GOT3 (cell line): ENCODE data around the gene TRMT6.

Experiments used
- DNase-seq: peaks from one replicate; lab custom pipeline; 2025; ENCODE audit warnings: mixed read lengths; lab: John Stamatoyannopoulos, UW

The TRMT6 gene, protein sequence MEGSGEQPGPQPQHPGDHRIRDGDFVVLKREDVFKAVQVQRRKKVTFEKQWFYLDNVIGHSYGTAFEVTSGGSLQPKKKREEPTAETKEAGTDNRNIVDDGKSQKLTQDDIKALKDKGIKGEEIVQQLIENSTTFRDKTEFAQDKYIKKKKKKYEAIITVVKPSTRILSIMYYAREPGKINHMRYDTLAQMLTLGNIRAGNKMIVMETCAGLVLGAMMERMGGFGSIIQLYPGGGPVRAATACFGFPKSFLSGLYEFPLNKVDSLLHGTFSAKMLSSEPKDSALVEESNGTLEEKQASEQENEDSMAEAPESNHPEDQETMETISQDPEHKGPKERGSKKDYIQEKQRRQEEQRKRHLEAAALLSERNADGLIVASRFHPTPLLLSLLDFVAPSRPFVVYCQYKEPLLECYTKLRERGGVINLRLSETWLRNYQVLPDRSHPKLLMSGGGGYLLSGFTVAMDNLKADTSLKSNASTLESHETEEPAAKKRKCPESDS

DNA sequence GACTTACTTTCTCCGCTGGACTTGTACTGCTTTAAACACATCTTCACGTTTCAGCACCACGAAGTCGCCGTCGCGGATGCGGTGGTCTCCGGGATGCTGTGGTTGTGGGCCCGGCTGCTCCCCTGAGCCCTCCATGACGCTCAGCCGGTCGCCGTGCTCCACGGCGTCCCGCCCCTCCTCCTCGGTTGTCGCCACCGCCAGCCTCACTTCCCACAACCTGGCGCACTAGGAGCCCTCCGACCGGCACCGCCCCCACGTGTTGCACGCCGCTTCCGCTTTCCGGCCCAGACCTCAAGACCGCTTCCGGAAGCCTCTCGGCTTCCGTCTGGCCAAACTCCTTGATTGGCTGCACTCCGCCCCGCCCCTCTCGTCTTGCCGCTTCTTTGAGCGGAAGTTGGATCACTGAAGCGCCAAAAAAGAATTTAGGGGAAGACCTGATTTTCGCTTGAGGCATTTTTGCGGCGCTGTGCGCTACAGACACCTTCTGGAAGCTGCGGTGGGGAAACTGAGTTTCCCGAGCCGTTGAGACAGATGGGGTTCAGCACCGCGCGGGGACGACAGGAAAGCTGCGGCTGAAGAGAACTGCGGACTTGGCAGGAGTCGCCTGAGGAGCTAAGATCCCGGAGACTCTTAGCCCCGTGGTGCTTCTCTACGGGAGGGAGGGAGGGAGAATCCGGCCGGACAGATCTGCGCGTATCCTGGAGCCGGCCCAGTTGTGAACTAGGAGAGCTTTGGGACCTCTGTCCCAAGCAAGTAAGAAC is at the start of gene TRMT6, which contains the start of gene MCM8:
Gene TRMT6 (minus strand): TSS at position 263 of the 761 bp plus-strand sequence. CDS start 128 bp downstream, at position 135.
Gene MCM8 (plus strand): TSS at position 382 of the 761 bp plus-strand sequence. CDS start 1,364 bp downstream, outside the sequence.
- DNase-seq: peak; percentile 87

DNA sequence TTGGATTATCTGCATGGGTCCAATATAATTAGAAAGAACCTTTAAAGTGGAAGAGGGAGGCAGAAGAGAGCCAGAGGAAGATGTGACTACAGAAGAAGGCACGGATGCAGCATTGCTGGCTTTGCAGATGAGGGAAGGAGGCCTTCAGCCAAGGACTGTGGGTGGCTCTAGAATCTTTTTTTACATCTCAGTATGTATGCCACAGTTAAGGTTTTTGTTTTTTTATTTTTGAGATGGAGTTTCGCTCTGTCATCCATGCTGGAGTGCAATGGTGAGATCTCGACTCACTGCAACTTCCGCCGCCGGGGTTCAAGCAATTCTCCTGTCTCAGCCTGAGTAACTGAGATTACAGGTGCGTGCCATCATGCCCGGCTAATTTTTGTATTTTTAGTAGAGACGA is 49.5 kb upstream of the TRMT6 start:
- no peak for DNase-seq

DNA sequence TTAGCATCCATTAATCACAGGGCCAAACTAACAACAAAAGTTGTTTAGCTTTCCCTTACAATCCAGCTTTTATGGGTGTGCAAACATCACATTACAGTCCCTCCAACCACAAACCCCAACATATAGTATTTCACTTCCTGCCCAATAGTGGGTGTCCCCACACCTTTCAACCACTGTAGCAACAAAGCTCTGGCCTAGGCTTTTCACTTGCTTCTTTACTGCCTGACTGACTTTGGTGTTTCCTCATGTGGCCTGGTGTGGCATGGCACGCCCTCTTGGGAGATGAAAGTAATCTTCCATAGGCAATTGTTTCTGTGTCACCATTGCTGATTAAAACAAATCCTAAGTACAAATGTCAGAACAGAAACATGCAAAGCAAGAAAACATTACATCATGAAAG is 46.4 kb upstream of the TRMT6 start:
- no peak for DNase-seq

DNA sequence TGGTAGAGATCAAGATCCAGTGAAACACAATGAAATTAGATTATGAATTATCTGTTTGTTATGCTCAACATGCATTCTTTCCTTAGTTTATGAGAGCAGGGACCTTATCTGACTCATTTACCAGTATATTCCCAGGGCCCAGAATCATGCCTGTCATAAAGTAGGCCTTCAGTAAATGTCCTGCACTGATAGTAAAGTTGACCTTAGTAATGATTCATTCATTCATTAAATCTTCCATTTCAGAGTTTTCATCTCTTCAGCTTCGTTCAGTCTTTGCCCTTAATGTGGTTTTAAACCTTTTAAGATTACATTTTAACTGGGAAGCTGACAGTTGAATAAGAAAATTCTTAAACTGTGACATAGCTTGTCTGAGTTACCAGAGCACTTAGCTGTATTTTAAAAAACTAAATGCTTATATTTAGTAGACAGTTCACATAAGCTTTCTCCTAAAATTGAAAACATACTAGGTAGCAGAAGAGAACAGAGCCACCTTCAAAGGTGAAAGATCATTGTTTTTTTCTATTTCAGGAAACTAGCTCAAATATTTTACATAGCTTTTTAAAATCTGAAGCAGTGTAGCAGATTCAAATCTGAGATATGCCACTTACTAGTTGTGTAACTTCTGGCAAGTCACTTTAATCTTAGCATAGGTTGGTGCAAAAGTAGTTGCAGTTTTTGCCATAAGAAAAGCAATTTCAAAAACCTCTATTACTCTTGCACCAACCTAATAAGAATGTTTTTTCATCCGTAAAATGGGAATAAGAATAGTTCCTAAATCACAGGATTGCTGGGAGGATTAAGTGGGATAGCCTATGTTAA is 41.5 kb upstream of the TRMT6 start:
- no peak for DNase-seq

DNA sequence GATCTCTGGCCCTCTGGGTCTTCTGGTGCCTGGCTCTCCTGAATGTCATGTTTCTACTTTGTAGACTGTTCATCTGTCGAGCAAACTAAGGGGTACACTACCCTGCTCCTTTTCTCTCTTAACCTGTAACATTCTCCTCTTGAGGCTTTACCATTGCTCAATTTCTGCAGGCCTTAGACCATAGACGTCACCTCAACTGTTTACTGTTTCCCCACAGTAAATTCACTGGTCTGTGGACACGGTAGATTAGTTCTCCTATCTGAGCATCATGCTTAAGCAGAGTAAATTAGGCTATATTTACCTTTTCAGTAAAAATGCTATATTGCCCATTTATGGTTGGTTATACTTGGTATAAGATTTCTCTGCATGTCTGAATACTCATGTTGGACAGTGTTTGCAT is 40.6 kb upstream of the TRMT6 start:
- no peak for DNase-seq

DNA sequence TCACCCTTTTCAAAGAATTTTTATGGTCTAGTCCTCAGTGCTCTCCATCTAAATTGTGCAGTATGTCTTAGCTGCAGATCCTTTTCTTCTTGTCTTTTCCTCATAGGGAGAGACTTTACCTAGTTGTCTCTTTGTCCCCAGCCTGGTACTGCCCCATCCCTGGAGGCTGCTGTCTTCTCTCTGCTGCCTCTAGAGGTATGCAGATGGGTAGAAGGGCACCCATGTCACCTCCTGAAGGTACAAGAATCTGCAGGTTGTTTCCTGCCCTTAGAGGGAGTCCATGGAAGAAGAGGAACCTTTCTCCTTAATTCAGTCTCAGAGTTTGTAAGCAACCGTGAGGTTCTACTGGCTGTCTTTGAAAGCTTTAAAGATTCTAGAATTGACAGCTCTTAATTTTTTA is 39.2 kb upstream of the TRMT6 start:
- DNase-seq: no peak

DNA sequence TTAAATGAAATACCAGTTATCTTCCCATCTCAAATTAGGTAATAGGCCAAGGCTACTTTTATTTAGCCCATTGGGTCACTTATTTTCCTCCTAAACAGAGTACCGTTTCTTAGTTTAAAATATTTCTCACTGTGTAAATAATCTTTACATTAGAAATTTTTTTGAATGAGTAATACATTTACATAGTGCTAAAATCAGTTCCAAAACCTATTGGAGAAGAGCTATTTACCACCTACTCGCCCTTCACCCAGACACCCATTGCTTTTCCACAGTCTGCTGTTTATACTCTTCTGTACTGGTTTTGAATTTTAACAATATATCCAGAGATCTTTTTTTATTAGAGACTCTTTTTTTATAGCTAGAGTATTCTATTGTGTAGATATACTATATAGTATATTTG is 37.0 kb upstream of the TRMT6 start:
- DNase-seq: no peak

DNA sequence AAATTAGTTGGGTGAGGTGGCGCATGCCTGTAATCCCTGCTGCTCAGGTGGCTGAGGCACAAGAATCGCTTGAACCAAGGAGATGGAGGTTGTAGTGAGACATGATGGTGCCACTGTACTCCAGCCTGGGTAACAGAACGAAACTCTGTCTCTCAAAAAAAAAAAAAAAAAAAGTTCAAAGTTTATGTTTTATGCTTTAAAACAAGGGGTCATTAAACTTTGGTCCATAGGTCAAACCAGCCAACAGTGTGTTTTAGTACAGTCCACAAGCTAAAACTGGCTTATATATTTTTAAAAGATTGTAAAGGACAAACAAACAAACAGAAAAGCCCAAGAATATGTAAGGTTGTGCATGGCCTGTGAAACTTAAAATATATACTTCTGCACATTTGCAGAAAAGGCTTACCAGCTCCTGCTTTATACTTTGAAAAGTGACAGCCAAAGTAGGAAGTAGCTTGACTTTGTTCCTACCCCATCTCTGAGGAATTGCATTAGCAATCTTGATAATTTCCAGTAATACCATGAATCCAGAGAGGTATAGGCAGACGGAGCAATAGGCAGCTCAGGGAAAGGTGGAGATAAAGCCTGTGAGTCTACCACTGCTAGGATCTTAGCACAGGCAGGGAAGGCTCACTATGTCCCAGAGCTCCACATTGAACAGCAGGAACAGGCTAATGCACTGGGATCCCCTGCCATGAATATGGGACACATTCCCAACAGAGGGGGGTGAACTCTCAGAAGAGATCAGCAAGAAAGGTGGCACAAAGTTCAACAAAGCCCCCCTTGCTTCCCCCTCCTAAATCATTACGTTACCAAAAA is 30.6 kb upstream of the TRMT6 start:
- DNase-seq: no peak

DNA sequence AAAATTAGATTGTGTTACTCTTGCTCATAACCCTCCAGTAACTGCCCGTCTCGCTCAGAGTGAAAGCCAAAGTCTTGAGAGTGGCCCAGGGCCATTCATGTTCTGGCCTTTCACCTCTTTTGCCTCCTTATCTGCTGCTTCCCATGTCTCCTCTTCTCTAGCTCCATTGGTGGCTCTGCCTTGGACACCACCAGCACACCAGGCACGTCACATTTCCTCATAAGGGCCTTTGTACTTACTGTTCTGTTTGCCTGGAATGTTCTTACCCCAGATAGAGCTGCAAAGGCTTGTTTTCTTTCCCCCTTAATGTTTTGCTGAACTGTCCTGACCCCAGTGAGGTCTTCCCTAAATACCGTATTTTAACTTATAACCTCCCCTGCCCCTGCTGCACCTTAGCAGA is 29.5 kb upstream of the TRMT6 start:
- DNase-seq: no peak

DNA sequence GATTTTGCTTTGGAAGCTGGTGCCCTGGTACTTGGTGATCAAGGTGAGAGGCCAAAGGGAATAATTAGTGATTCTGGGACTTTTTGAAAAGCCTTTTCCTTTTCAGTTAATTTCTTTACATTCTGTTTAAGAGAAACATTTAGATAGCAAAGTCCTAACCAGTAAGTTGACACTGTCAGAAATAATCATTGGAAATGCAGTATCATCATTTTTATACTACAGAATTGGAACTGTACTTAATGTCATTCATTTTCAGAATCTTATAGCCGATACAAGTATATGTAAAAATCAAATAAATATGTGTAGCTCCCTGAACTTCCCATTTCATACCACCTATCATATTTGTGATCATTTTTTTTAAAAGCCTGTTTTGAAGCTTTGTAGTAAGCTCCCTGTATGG is 27.6 kb upstream of the TRMT6 start:
- DNase-seq: no peak

DNA sequence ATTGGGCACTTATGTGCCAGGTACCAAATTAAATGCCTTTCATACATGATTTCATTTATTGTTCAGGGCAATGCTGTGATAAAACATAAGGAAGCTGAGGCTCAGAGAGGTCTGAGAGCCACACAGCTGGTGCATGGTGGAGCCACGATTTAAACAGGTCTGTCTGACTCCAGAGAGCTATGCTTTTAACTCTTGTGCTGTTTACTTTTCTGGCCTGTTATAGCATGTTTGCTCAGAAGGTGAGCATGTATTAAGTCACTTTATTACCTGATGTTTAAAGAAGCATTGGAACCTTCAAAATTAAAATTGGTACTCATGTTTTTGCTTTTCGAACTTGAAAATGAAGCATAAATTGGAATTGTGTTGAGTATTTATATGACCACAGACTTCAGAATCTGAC is 26.9 kb upstream of the TRMT6 start:
- DNase-seq: no peak

DNA sequence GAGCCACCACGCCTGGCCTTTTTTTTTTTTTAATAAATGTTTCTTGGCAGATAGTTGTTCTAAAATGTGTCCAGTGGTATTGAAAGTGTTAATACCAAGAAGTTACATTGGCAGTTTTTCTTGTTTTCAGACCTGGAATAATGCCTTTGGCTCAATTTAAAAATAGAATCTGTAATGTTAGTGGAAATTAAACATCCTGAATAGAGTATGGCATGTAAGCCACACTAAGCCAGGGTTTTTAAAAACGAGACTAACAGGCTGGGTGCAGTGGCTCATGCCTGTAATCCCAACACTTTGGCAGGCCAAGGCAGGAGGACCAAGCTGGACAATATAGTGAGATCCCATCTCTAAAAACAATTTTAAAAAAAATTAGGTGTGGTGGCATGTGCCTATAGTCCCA is 25.4 kb upstream of the TRMT6 start:
- no peak for DNase-seq

DNA sequence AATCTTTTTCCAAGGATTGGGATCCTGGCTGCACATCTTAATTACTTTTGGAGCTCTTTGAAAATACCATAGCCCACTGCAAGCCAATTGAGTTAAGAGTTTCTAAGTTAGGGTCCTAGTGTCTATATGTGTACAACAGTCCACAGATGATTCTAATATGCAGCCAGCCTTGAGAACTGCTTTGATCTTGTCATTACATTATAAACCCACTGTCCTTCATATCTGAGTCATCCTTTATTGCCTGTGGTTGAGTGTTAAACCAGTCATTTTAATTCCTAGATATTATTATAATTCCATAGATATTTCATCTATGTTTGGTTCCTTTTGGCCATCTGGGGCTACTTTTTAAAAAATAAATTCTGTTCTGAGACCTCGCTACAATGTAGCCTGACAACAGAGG is 24.2 kb upstream of the TRMT6 start:
- DNase-seq: no peak

DNA sequence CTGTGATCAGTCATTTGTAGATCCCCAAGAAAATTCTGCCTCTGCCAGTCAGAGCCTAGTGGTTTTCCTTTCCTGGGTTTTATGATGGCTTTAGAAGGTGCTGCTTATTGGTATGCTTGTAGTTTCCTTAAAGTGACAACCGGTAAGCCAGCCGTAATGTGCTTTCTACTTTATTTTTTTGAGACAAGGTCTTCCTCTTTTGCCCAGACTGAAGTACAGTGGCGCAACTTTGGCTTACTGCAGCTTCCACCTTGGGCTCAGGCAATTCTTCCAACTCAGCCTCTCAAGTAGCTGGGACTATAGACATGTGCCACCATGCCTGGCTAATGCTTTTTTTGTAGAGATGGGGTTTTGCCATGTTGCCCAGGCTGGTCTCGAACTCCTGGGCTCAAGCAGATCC is 23.6 kb upstream of the TRMT6 start:
- no peak for DNase-seq

DNA sequence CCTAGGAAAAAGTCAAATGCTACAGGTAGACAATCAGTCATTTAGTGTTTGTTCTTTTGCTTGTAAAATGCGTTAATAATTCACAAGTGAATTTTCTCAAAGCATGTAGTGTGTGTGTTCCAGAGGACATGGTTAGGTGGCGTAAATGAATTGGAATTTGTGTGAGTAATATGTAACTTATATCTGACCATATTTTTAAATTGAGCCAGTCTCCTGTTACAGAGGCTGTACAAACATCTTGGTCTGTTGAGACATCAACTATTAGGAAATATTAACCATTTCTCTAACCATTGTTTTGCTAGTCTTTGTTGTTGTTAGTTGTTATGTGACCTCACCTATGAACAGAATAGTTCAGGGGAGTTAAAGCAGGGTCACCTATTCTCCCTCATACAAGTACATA is 22.8 kb upstream of the TRMT6 start:
- DNase-seq: no peak

DNA sequence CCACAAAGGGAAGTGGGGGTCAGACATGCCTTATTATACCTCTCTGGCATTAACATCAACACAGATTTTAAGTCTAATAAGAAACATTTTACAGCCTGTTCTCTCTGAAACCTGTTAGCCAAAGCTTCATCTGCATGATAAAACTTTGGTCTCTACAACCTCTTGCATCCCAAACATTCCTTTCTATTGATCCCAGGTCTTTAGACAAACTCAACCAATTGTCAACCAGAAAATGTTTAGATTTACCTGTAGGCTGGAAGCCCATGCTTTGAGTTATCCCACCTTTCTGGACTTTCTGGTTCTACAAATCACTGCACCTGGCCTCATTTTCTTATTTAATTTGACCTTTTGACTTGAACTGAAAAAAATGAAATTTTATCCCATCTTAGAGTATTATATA is 20.9 kb upstream of the TRMT6 start:
- no peak for DNase-seq

DNA sequence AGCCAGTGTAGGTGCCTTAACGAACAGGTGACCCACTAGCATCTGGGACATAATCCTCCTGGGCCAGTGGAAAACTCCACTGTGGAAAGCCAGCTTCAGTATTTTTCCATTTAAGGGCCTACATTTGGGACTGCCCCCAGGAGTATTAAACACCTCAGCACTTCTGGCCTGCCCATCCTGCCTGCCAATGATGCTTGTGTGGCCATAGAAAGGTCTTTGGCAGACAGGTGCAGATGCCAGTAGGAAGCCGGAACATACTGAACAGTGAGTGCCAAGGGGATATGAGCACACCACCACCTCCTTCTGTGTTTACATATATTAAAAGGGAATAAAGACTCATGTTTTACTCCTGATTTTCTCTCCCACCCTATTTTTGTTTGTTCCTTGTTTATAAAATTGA is 20.0 kb upstream of the TRMT6 start:
- DNase-seq: no peak

DNA sequence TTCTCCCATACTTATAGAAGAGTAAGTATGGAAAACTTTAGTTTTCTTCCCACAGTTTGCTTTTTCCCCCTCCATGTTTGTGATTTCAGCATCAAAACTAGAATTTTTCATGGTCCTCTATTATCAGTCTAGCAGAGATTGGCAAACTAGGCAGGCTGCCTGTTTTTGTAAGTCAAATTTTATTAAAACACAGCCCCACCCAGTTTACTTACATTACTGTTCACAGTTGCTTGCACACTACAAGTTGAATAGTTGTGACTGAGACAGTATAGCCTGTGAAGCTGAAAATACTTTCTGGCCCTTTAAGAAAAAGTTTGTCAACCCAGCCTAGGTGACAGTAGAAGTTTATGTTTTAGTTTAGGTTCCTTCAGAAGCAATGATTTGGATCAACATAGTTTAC is 19.6 kb upstream of the TRMT6 start:
- no peak for DNase-seq

DNA sequence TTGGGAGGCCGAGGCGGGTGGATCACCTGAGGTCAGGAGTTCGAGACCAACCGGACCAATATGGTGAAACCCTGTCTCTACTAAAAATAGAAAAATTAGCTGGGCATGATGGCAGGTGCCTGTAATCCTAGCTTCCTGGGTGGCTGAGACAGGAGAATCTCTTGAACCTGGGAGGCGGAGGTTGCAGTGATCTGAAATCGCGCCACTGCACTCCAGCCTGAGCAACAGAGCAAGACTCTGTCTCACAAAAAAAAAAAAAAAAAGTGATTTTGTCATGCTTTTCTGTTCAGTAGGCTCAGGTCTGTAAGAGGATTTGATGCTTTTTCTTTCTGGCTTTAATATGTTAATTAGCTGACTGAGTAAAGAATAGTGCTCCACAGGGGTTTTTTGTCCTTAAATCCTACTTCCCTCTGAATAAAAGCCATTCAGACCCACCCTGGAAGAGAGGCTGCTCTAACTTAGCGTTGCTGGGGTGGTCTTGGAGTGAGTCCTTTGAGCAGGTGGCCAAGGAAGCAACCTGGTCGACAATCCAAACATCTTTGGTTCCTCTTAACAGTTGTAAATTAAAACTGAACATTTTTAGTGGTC is 19.1 kb upstream of the TRMT6 start:
- DNase-seq: no peak

DNA sequence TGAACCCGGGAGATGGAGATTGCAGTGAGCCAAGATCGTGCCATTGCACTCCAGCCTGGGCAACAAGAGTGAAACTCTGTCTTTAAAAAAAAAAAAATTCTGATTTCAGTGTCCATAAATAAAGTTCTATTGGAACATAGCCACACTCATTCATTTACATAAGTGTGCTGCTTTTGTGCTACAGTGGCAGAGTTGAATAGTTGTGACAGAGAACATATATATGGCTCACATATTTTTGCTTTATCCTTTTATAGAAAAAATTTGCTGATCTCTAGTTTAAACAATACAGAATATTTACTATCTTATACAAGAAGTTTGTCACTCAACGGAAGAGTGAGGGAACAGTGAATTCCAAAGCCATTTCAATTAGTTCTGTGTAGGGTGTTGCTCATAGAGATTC is 18.1 kb upstream of the TRMT6 start:
- no peak for DNase-seq

DNA sequence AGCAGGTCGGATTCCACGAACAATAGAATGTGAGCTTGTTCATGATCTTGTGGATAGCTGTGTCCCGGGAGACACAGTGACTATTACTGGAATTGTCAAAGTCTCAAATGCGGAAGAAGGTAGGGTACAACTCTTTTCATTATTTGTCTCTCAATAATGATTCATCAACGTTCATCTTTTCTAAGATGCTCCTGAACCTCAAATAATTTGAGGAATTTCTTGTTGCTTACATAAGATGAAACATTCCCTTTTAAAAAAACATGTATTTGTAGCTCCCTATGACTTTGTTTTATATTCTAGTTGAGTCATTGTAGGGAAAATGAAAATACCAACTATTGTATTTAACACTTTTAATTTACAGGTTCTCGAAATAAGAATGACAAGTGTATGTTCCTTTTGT is 17.1 kb upstream of the TRMT6 start:
- DNase-seq: no peak
